ENCODE measurements around the gene IP6K1. TPM values are rescaled to one million over a fixed set of nuclear protein-coding genes. Genes with fewer than 3 reads are reported as not detected.

Gene IP6K1
- total RNA-seq, 1 experiment from 2014 or later, result 44.8 TPM

DNA sequence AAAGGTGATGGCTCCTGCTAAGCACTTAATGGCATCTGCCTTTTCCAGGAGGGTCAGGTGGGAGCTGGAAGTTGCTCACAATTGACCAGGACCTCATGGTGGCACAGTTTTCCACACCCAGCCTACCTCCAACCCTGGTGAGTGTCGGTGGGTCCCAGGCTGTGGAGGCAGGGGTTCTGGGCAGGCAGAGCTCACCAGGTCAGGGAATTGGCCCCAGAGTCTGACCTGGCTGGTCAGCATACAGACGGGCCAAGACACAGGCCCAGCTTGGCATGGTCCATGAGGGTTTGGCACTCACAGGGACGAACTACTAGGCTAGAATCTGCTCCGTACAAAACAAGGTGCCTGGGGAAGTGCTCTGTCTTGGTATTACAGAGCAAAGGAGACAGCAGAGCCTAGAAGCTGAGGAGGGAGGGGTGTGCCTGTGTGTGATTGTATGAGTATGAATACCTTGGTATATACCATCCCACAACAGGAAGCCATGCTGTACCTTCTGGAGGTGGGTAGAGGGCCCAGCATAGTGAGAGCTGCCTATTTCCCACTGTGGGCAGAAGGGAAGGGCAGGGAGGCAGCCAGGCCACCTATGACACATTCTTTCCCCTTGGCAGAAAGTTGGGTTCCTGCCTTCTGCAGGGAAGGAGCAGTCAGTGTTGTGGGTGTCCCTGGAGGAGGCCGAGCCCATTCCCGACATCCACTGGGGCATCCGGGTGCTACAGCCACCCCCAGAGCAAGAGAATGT lies 105.7 kb downstream of the IP6K1 start:
- TF ChIP-seq, protein P1, sequence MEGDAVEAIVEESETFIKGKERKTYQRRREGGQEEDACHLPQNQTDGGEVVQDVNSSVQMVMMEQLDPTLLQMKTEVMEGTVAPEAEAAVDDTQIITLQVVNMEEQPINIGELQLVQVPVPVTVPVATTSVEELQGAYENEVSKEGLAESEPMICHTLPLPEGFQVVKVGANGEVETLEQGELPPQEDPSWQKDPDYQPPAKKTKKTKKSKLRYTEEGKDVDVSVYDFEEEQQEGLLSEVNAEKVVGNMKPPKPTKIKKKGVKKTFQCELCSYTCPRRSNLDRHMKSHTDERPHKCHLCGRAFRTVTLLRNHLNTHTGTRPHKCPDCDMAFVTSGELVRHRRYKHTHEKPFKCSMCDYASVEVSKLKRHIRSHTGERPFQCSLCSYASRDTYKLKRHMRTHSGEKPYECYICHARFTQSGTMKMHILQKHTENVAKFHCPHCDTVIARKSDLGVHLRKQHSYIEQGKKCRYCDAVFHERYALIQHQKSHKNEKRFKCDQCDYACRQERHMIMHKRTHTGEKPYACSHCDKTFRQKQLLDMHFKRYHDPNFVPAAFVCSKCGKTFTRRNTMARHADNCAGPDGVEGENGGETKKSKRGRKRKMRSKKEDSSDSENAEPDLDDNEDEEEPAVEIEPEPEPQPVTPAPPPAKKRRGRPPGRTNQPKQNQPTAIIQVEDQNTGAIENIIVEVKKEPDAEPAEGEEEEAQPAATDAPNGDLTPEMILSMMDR (IDR thresholded peaks at IDR 0.05; ENCODE audit: unreplicated experiment), result no peak
- Mint-ChIP-seq H3K27ac (ENCODE audit: low read depth, unreplicated experiment) (no peak overlapping the region), H3K27me3 (ENCODE audit: insufficient read depth, unreplicated experiment) (no peaks in the 10 kb centered on the region), H3K4me1 (ENCODE audit: insufficient read depth, unreplicated experiment) (peaks cover 5% of the 10 kb centered on the region), H3K36me3 (ENCODE audit: insufficient read depth, unreplicated experiment) (peaks cover 16% of the 10 kb centered on the region), H3K9me3 (ENCODE audit: unreplicated experiment) (no peaks in the 10 kb centered on the region), H3K4me3 (ENCODE audit: unreplicated experiment) (no peak overlapping the region)
- POLR2A ChIA-PET, result interaction anchor here (0.5 to 1.2 kb wide), 2 partner anchors 9 to 796 kb away, joined by 3 to 4 read pairs; partner anchors contain the start of genes MST1 and RNF123
- CTCF ChIA-PET, result interaction anchor here (1.1 to 1.4 kb wide), 2 partner anchors 9 kb away, joined by 3 read pairs; partner anchors contain the start of gene RNF123
- intact Hi-C loops (cut with micrococcal nuclease), result no loop called here
- no TSS peak for BruUV-seq (replicated peaks)
- no peak for DNase-seq (ENCODE audit: unreplicated experiment)

DNA sequence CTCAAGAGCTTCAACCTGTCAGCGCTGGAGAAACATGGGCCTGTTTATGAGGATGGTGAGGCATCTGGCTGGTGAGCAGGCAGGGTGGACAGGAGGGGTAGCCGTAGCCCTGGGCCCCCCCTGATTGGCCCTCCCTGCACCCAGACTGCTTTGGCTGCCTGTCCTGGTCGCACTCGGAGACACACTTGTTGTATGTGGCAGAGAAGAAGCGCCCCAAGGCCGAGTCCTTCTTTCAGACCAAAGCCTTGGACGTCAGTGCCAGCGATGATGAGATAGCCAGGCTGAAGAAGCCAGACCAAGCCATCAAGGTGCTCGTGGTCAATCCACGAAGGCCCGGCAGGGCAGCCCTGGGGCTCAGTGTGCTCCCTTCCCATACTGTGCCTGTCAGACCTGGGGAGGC lies 110.4 kb downstream of the IP6K1 start:
- Mint-ChIP-seq H3K4me3 (ENCODE audit: unreplicated experiment) (no peak overlapping the region), H3K9me3 (ENCODE audit: unreplicated experiment) (no peaks in the 10 kb centered on the region), H3K27ac (ENCODE audit: low read depth, unreplicated experiment) (no peak overlapping the region), H3K36me3 (ENCODE audit: insufficient read depth, unreplicated experiment) (peaks cover 23% of the 10 kb centered on the region), H3K27me3 (ENCODE audit: insufficient read depth, unreplicated experiment) (no peaks in the 10 kb centered on the region), H3K4me1 (ENCODE audit: insufficient read depth, unreplicated experiment) (peaks cover 12% of the 10 kb centered on the region)
- TF ChIP-seq, protein P1 (IDR thresholded peaks at IDR 0.05; ENCODE audit: unreplicated experiment), result no peak
- no peak for DNase-seq (ENCODE audit: unreplicated experiment)
- ChIA-PET CTCF (interaction anchor here (4.6 kb wide), 1 partner anchor 136 kb away, joined by 23 read pairs; no protein-coding TSS in a partner anchor), POLR2A (interaction anchor here (0.6 to 1.8 kb wide), 3 partner anchors 13 to 164 kb away, joined by 4 to 8 read pairs (median 5); partner anchors contain the start of genes MST1 and RNF123)
- intact Hi-C loops (cut with micrococcal nuclease), result no loop called here
- TSS peak; percentile 62 for BruUV-seq (replicated peaks)

DNA sequence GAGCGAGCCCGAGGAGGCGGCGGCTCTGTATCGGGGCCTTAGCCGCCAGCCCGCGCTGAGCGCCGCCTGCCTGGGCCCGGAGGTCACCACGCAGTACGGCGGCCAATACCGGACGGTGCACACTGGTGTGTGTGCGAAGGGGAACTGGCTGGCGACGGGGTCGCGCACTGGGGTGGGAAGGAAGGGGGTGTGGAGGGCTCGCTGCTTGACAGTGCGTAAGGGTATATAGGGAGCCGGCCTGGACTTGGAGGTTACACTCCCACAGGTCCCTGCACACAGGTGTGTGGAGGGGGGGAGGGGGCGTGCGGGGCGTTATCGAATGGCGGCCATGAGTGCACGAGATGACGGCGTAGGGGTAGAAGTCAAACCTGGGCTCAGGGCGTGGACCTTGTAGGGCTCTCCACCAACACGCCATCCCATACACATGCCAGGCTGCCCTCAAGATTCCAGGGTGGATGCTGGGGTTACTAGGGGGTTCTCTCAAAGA lies 111.8 kb downstream of the IP6K1 start:
- TF ChIP-seq, protein P1 (IDR thresholded peaks at IDR 0.05; ENCODE audit: unreplicated experiment), result no peak
- no peak for DNase-seq (ENCODE audit: unreplicated experiment)
- Mint-ChIP-seq H3K9me3 (ENCODE audit: unreplicated experiment) (no peaks in the 10 kb centered on the region), H3K27me3 (ENCODE audit: insufficient read depth, unreplicated experiment) (no peaks in the 10 kb centered on the region), H3K4me1 (ENCODE audit: insufficient read depth, unreplicated experiment) (peaks cover 6% of the 10 kb centered on the region), H3K4me3 (ENCODE audit: unreplicated experiment) (peak overlapping the region; percentile 93), H3K27ac (ENCODE audit: low read depth, unreplicated experiment) (peak overlapping the region; percentile 99), H3K36me3 (ENCODE audit: insufficient read depth, unreplicated experiment) (peaks cover 13% of the 10 kb centered on the region)
- ChIA-PET CTCF (no interaction called here), POLR2A (interaction anchor here (0.6 to 1.8 kb wide), 3 partner anchors 15 to 135 kb away, joined by 3 to 8 read pairs (median 5); partner anchors contain the start of genes BSN, MST1 and RNF123)
- no TSS peak for BruUV-seq (replicated peaks)
- intact Hi-C loops (cut with micrococcal nuclease), result loop anchor here (5.0 kb wide), 1 partner anchor 222 kb away; no protein-coding TSS in a partner anchor

Small RNA genes lying within 50 kb of the gene (microRNA-seq; reads per million reads assigned to microRNA genes)
- not detected for gene MIR5193

Other genes with a start within 250 kb of the IP6K1 start
- 0.10 and 0.37 TPM in 2 replicates for gene BSN, start 232.1 kb downstream of the IP6K1 start, total RNA-seq (2022)
- gene APEH, start 112.2 kb downstream of the IP6K1 start, total RNA-seq (2022), result 95.8 and 127 TPM in 2 replicates
- 16.3 and 18.2 TPM in 2 replicates for gene MST1, start 97.1 kb downstream of the IP6K1 start, total RNA-seq (2022)
- 47.8 and 48.6 TPM in 2 replicates for gene RNF123, start 97.0 kb downstream of the IP6K1 start, total RNA-seq (2022)
- 0.79 TPM in 1 of 2 replicates, not detected in the other for gene AMIGO3, start 66.9 kb downstream of the IP6K1 start, total RNA-seq (2022)
- gene GMPPB, start 62.6 kb downstream of the IP6K1 start, total RNA-seq (2022), result 84.3 and 88.1 TPM in 2 replicates
- gene CDHR4, start 13.3 kb upstream of the IP6K1 start, total RNA-seq (2022), result 0.44 and 1.1 TPM in 2 replicates
- gene INKA1, start 16.7 kb upstream of the IP6K1 start, total RNA-seq (2022), result 4.8 and 7.4 TPM in 2 replicates
- 3.8 and 6.6 TPM in 2 replicates for gene UBA7, start 27.4 kb upstream of the IP6K1 start, total RNA-seq (2022)
- 7.1 and 9.3 TPM in 2 replicates for gene TRAIP, start 70.0 kb upstream of the IP6K1 start, total RNA-seq (2022)
- not detected in 2 replicates for gene CAMKV, start 83.4 kb upstream of the IP6K1 start, total RNA-seq (2022)
- gene MST1R, start 117.3 kb upstream of the IP6K1 start, total RNA-seq (2022), result 66.4 and 103 TPM in 2 replicates
- 9.6 and 18.6 TPM in 2 replicates for gene MON1A, start 143.3 kb upstream of the IP6K1 start, total RNA-seq (2022)
- gene RBM6, start 153.6 kb upstream of the IP6K1 start, total RNA-seq (2022), result 58.0 and 65.8 TPM in 2 replicates